OCI-LY7 (cell line): ENCODE data around the gene STXBP1. TPM values are rescaled to one million over a fixed set of nuclear protein-coding genes. Genes with fewer than 3 reads are reported as not detected.

ENCODE experiments used
- BruUV-seq: library from RNA; stranded (reverse); fragments of 400-500 nt; replicated peaks from 2 replicates; lab custom pipeline; 2021; lab: Mats Ljungman, UMichigan
- CTCF ChIA-PET: fragments of 300-600 bp; sonication (Branson Sonifier 250); formaldehyde crosslinking; loops from one replicate; lab custom pipeline; 2022; ENCODE audit warnings: antibody characterized with exemption; ENCODE audit not compliant: unreplicated experiment; lab: Charles Lee
- POLR2A ChIA-PET: fragments of 300-600 bp; sonication (Branson Sonifier 250); formaldehyde crosslinking; loops from one replicate; lab custom pipeline; 2022; ENCODE audit warnings: antibody characterized with exemption; lab: Charles Lee
- DNase-seq: peaks from one replicate; pipeline ENCODE4 v3.0.0-alpha.2; 2015; ENCODE audit warnings: low spot score
- H2AFZ ChIP-seq: fragments of 200-600 bp; sonication (generic), shearing (Covaris generic); 2 replicates; pipeline ENCODE4 v1.6.1; 2014; ENCODE audit warnings: mild to moderate bottlenecking, antibody characterized with exemption, low read length, moderate library complexity
- H3K27ac ChIP-seq: fragments of 200-600 bp; sonication (generic); 2 replicates; pipeline ENCODE4 v1.5.1; 2014; ENCODE audit warnings: mixed run types, low read depth, mild to moderate bottlenecking, moderate library complexity, low read length, inconsistent platforms; ENCODE audit not compliant: poor library complexity, severe bottlenecking
- H3K36me3 ChIP-seq: fragments of 200-600 bp; sonication (generic); 2 replicates; pipeline ENCODE4 v1.6.1; 2014; ENCODE audit warnings: mild to moderate bottlenecking, antibody characterized with exemption, low read length, moderate library complexity, mixed read lengths; ENCODE audit not compliant: insufficient read depth
- H3K4me1 ChIP-seq: fragments of 200-600 bp; sonication (generic); 2 replicates; pipeline ENCODE4 v1.5.1; 2014; ENCODE audit warnings: mild to moderate bottlenecking, low read length; ENCODE audit not compliant: insufficient read depth, poor library complexity, severe bottlenecking
- H3K4me2 ChIP-seq: fragments of 200-600 bp; sonication (generic); 2 replicates; pipeline ENCODE4 v1.6.1; 2014; ENCODE audit warnings: mild to moderate bottlenecking, low read length
- H3K4me3 ChIP-seq: fragments of 200-600 bp; sonication (generic); 2 replicates; pipeline ENCODE4 v1.5.1; 2014; ENCODE audit warnings: mild to moderate bottlenecking, low read depth, low read length; ENCODE audit not compliant: poor library complexity, severe bottlenecking
- H3K79me2 ChIP-seq: fragments of 200-600 bp; sonication (generic); 2 replicates; pipeline ENCODE4 v1.6.1; 2016; ENCODE audit warnings: low read depth, mild to moderate bottlenecking, low read length, moderate library complexity, mixed read lengths; ENCODE audit not compliant: insufficient read depth
- H3K9me2 ChIP-seq: fragments of 200-600 bp; sonication (generic); 2 replicates; pipeline ENCODE4 v1.6.1; 2016; ENCODE audit warnings: mild to moderate bottlenecking, low read length, mixed read lengths; ENCODE audit not compliant: insufficient read depth
- H3K9me3 ChIP-seq: fragments of 200-600 bp; sonication (generic); 2 replicates; pipeline ENCODE4 v1.6.1; 2014; ENCODE audit warnings: mild to moderate bottlenecking, mixed run types, low read length, mixed read lengths
- H4K20me1 ChIP-seq: fragments of 200-600 bp; sonication (generic); 2 replicates; pipeline ENCODE4 v1.6.1; 2014; ENCODE audit warnings: mild to moderate bottlenecking, antibody characterized with exemption, low read length, moderate library complexity, mixed read lengths; ENCODE audit not compliant: insufficient read depth
- CTCF ChIP-seq: fragments of 200-600 bp; sonication (generic); conservative IDR thresholded peaks from 2 replicates; pipeline ENCODE4 v1.5.1; 2014; ENCODE audit warnings: mild to moderate bottlenecking, antibody characterized with exemption, low read length, moderate library complexity, mixed read lengths
- EZH2phosphoT487 ChIP-seq: fragments of 200-600 bp; sonication (generic); IDR thresholded peaks from 2 replicates; pipeline ENCODE4 v1.6.1; 2018; ENCODE audit warnings: low read depth, borderline replicate concordance, mild to moderate bottlenecking, mixed run types, antibody characterized with exemption, low read length, moderate library complexity, mixed read lengths
- intact Hi-C: fragments of 100-400 bp; cut with micrococcal nuclease; formaldehyde crosslinking; loops from one replicate; pipeline ENCODE4 v1.10.0; 2022; ENCODE audit not compliant: unreplicated experiment
- total RNA-seq, 2 experiments: library from RNA; depleted of rRNA in 1 of 2; stranded (reverse); fragments of >200 nt in 1 of 2; shearing (Covaris generic) in 1 of 2; gene quantifications; 2 replicates each; pipeline ENCODE4 v1.2.3, GENCODE V29; 2014 to 2022

The STXBP1 gene
- total RNA-seq, 2 experiments from 2014 or later: 4.1 to 20.4 TPM

- Histone ChIP-seq H3K27ac (no peak overlapping the region), H3K36me3 (no peaks in the 10 kb centered on the region), H2AFZ (no peak overlapping the region), H3K9me3 (no peaks in the 10 kb centered on the region), H3K4me3 (no peak overlapping the region), H3K79me2 (no peaks in the 10 kb centered on the region), H3K9me2 (no peaks in the 10 kb centered on the region), H3K4me1 (peaks cover 1% of the 10 kb centered on the region), H4K20me1 (no peaks in the 10 kb centered on the region; the same call in 1 of the 2 replicates), H3K4me2 (no peak overlapping the region)
- intact Hi-C loops: no loop called here
- no peak for DNase-seq
- ChIA-PET POLR2A (no interaction called here), CTCF (no interaction called here)
- TF ChIP-seq CTCF (no peak), EZH2phosphoT487 (no peak)
- BruUV-seq: no TSS peak
Measured at GRCh38 chr9:127562841-127563401, 49.2 kb upstream of the STXBP1 start.

GRCh38 chr9:127563579-127563978 is 48.5 kb upstream of the STXBP1 start:
- POLR2A ChIA-PET: no interaction called here
- no peaks in the 10 kb centered on the region for H3K9me2 ChIP-seq
- H3K9me3 ChIP-seq: no peaks in the 10 kb centered on the region
- no peak overlapping the region for H3K4me3 ChIP-seq
- H2AFZ ChIP-seq: no peak overlapping the region
- H3K79me2 ChIP-seq: no peaks in the 10 kb centered on the region
- no peak overlapping the region for H3K27ac ChIP-seq
- DNase-seq: no peak
- H3K36me3 ChIP-seq: no peaks in the 10 kb centered on the region
- TF ChIP-seq EZH2phosphoT487 (no peak), CTCF (no peak)
- no peaks in the 10 kb centered on the region; the same call in 1 of the 2 replicates for H4K20me1 ChIP-seq
- H3K4me1 ChIP-seq: no peaks in the 10 kb centered on the region
- H3K4me2 ChIP-seq: no peak overlapping the region
- intact Hi-C loops: no loop called here
- CTCF ChIA-PET: no interaction called here
- no TSS peak for BruUV-seq

- intact Hi-C loops: no loop called here
Measured at GRCh38 chr9:127565231-127565630, 46.8 kb upstream of the STXBP1 start.

More at GRCh38 chr9:127565231-127565630, 46.8 kb upstream of the STXBP1 start:
- Histone ChIP-seq H3K4me3 (no peak overlapping the region), H3K9me2 (no peaks in the 10 kb centered on the region), H3K79me2 (no peaks in the 10 kb centered on the region), H3K4me1 (peaks cover 10% of the 10 kb centered on the region), H2AFZ (no peak overlapping the region), H4K20me1 (no peaks in the 10 kb centered on the region; the same call in 1 of the 2 replicates), H3K9me3 (no peaks in the 10 kb centered on the region), H3K27ac (no peak overlapping the region), H3K36me3 (no peaks in the 10 kb centered on the region), H3K4me2 (no peak overlapping the region)
- BruUV-seq: no TSS peak
- ChIA-PET POLR2A (no interaction called here), CTCF (no interaction called here)
- no peak for DNase-seq
- TF ChIP-seq EZH2phosphoT487 (no peak), CTCF (no peak)
